ENCODE data around the gene ELAPOR1. TPM values are rescaled to one million over a fixed set of nuclear protein-coding genes. Genes with fewer than 3 reads are reported as not detected.

ELAPOR1 gene
- total and polyA plus RNA-seq, 4 donors = 0.13 to 0.42 (median 0.17) TPM; not detected in 1

DNA sequence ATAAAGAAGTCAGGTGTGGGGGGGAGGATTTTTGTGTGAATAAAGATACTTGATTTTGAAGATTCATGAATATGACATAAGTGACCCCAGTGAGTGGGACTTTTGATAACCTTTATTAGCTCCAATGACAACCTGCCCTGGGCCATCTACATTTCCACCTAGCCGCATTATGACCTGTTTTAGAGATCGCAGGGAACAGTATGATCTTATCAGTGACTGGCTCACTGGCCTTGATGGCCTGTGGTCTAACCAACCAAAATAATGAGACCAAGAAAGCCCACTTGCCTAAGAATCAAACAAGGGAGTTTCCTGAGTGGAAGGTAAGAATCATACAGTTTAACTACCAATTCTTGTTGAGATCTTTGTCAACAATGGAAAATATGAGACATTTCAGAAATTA lies 1.8 kb downstream of the ELAPOR1 start:
- H3K27ac ChIP-seq (ENCODE audit: low read depth in 1 of 2, low read length in 2 of 2) = no peak overlapping the region

DNA sequence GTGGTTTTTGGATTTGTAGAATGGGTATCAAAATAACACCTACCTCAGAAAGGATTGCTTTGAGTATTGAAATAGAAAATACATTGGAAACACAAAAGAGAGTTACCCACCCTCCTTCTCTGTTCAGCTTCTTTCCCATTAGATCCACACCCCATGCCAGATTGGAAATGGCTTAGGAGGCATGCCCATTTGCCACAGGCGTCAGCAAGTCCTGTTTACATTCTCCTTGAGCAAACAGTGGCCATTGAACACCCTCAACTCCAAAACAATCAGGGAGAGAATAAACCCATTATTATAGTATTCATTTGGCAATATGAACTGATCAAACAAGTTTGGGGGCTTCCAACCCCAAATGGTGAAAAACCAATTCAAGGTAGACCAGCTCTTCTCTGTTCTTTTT lies 2.4 kb downstream of the ELAPOR1 start:
- no peak for TF ChIP-seq EGR1 (IDR thresholded peaks at IDR 0.05; ENCODE audit: low read depth in 2 of 2)
- TF ChIP-seq RAD21 (IDR thresholded peaks at IDR 0.05) = no peak
- TF ChIP-seq YY1 (IDR thresholded peaks at IDR 0.05) = peak; percentile 23
- no peak for TF ChIP-seq RXRA (IDR thresholded peaks at IDR 0.05)
- Histone ChIP-seq H3K4me1 (ENCODE audit: control insufficient read depth in 4 of 4, insufficient read depth in 4 of 4, low read length in 3 of 4) (peaks cover 2 to 22% (median 13%) of the 10 kb centered on the region in 4 donors), H3K4me3 (ENCODE audit: low read depth in 1 of 3, low read length in 3 of 3) (no peak overlapping the region), H3K36me3 (ENCODE audit: control insufficient read depth in 4 of 4, insufficient read depth in 3 of 4, low read depth in 1 of 4, low read length in 3 of 4) (no peaks in the 10 kb centered on the region), H3K9ac (ENCODE audit: low read depth in 1 of 2, low read length in 2 of 2) (no peak overlapping the region), H3K9me3 (ENCODE audit: control insufficient read depth in 4 of 4, low read length in 3 of 4) (no peaks in the 10 kb centered on the region), H3K27ac (ENCODE audit: low read depth in 1 of 2, low read length in 2 of 2) (no peak overlapping the region), H3K27me3 (ENCODE audit: control insufficient read depth in 4 of 4, insufficient read depth in 4 of 4, low read length in 3 of 4) (peaks cover 0 to 3% (median 1%) of the 10 kb centered on the region in 4 donors)
- 32% methylated on average over 1 of the region's 1 CpG for WGBS
- DNase-seq (ENCODE audit: low spot score) = no peak

More for the DNA sequence above, 1.8 kb downstream of the ELAPOR1 start:
- DNase-seq (ENCODE audit: low spot score) = no peak
- 89% methylated on average over 2 of the region's 2 CpGs for WGBS
- Histone ChIP-seq H3K36me3 (ENCODE audit: control insufficient read depth in 4 of 4, insufficient read depth in 3 of 4, low read depth in 1 of 4, low read length in 3 of 4) (no peaks in the 10 kb centered on the region), H3K27me3 (ENCODE audit: control insufficient read depth in 4 of 4, insufficient read depth in 4 of 4, low read length in 3 of 4) (peaks cover 0 to 3% (median 1%) of the 10 kb centered on the region in 4 donors), H3K9me3 (ENCODE audit: control insufficient read depth in 4 of 4, low read length in 3 of 4) (no peaks in the 10 kb centered on the region), H3K4me3 (ENCODE audit: low read depth in 1 of 3, low read length in 3 of 3) (no peak overlapping the region), H3K9ac (ENCODE audit: low read depth in 1 of 2, low read length in 2 of 2) (no peak overlapping the region), H3K4me1 (ENCODE audit: control insufficient read depth in 4 of 4, insufficient read depth in 4 of 4, low read length in 3 of 4) (peaks cover 2 to 22% (median 13%) of the 10 kb centered on the region in 4 donors)
- no peak for TF ChIP-seq FOXA2 (IDR thresholded peaks at IDR 0.05)
- no peak for TF ChIP-seq SP1 (IDR thresholded peaks at IDR 0.05)
- TF ChIP-seq JUND (IDR thresholded peaks at IDR 0.05) = no peak
- no peak for TF ChIP-seq HNF4G (IDR thresholded peaks at IDR 0.05)
- TF ChIP-seq, protein P1, sequence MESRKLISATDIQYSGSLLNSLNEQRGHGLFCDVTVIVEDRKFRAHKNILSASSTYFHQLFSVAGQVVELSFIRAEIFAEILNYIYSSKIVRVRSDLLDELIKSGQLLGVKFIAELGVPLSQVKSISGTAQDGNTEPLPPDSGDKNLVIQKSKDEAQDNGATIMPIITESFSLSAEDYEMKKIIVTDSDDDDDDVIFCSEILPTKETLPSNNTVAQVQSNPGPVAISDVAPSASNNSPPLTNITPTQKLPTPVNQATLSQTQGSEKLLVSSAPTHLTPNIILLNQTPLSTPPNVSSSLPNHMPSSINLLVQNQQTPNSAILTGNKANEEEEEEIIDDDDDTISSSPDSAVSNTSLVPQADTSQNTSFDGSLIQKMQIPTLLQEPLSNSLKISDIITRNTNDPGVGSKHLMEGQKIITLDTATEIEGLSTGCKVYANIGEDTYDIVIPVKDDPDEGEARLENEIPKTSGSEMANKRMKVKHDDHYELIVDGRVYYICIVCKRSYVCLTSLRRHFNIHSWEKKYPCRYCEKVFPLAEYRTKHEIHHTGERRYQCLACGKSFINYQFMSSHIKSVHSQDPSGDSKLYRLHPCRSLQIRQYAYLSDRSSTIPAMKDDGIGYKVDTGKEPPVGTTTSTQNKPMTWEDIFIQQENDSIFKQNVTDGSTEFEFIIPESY (IDR thresholded peaks at IDR 0.05) = no peak
- TF ChIP-seq GABPA (IDR thresholded peaks at IDR 0.05 in 1 of 2, conservative IDR thresholded peaks at IDR 0.05 in 1 of 2) = no peak
- TF ChIP-seq, protein P2, sequence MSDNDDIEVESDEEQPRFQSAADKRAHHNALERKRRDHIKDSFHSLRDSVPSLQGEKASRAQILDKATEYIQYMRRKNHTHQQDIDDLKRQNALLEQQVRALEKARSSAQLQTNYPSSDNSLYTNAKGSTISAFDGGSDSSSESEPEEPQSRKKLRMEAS (IDR thresholded peaks at IDR 0.05) = no peak
- no peak for TF ChIP-seq YY1 (IDR thresholded peaks at IDR 0.05)

DNA sequence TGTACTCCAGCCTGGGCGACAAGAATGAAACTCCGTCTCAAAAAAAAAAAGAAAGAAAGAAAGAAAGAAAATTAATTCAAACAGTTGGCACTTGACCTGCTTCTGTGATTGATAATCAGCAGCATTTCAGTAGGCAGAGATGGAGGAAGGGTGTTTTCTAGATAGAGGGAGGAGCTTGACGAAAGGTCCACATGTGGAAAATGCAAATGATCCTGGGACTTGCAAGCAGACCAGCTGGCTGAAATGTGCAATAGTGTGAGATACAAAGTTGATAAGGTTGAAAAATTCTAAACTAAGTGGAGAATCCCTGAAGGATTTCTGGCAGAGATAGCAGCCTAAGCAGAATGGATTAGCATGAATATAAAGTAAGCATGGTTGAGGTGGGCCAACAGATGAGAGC lies 4.2 kb downstream of the ELAPOR1 start:
- 88% methylated on average over 3 of the region's 3 CpGs for WGBS
- Histone ChIP-seq H3K36me3 (ENCODE audit: control insufficient read depth in 4 of 4, insufficient read depth in 3 of 4, low read depth in 1 of 4, low read length in 3 of 4) (no peaks in the 10 kb centered on the region), H3K9me3 (ENCODE audit: control insufficient read depth in 4 of 4, low read length in 3 of 4) (no peaks in the 10 kb centered on the region), H3K27me3 (ENCODE audit: control insufficient read depth in 4 of 4, insufficient read depth in 4 of 4, low read length in 3 of 4) (peaks cover 0 to 3% (median 1%) of the 10 kb centered on the region in 4 donors), H3K4me1 (ENCODE audit: control insufficient read depth in 4 of 4, insufficient read depth in 4 of 4, low read length in 3 of 4) (peaks cover 2 to 13% (median 7%) of the 10 kb centered on the region in 4 donors), H3K4me3 (ENCODE audit: low read depth in 1 of 3, low read length in 3 of 3) (no peak overlapping the region), H3K27ac (ENCODE audit: low read depth in 1 of 2, low read length in 2 of 2) (no peak overlapping the region), H3K9ac (ENCODE audit: low read depth in 1 of 2, low read length in 2 of 2) (no peak overlapping the region)
- TF ChIP-seq, protein P3, sequence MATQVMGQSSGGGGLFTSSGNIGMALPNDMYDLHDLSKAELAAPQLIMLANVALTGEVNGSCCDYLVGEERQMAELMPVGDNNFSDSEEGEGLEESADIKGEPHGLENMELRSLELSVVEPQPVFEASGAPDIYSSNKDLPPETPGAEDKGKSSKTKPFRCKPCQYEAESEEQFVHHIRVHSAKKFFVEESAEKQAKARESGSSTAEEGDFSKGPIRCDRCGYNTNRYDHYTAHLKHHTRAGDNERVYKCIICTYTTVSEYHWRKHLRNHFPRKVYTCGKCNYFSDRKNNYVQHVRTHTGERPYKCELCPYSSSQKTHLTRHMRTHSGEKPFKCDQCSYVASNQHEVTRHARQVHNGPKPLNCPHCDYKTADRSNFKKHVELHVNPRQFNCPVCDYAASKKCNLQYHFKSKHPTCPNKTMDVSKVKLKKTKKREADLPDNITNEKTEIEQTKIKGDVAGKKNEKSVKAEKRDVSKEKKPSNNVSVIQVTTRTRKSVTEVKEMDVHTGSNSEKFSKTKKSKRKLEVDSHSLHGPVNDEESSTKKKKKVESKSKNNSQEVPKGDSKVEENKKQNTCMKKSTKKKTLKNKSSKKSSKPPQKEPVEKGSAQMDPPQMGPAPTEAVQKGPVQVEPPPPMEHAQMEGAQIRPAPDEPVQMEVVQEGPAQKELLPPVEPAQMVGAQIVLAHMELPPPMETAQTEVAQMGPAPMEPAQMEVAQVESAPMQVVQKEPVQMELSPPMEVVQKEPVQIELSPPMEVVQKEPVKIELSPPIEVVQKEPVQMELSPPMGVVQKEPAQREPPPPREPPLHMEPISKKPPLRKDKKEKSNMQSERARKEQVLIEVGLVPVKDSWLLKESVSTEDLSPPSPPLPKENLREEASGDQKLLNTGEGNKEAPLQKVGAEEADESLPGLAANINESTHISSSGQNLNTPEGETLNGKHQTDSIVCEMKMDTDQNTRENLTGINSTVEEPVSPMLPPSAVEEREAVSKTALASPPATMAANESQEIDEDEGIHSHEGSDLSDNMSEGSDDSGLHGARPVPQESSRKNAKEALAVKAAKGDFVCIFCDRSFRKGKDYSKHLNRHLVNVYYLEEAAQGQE (IDR thresholded peaks at IDR 0.05) = no peak
- TF ChIP-seq GABPA (IDR thresholded peaks at IDR 0.05 in 1 of 2, conservative IDR thresholded peaks at IDR 0.05 in 1 of 2) = no peak
- no peak for TF ChIP-seq YY1 (IDR thresholded peaks at IDR 0.05)
- no peak for TF ChIP-seq RXRA (IDR thresholded peaks at IDR 0.05)
- no peak for TF ChIP-seq TAF1 (conservative IDR thresholded peaks at IDR 0.05)
- TF ChIP-seq JUND (IDR thresholded peaks at IDR 0.05) = no peak
- no peak for TF ChIP-seq FOXA2 (IDR thresholded peaks at IDR 0.05)
- TF ChIP-seq, protein P4, sequence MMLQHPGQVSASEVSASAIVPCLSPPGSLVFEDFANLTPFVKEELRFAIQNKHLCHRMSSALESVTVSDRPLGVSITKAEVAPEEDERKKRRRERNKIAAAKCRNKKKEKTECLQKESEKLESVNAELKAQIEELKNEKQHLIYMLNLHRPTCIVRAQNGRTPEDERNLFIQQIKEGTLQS (IDR thresholded peaks at IDR 0.05) = no peak
- TF ChIP-seq EGR1 (IDR thresholded peaks at IDR 0.05; ENCODE audit: low read depth in 2 of 2) = no peak
- no peak for TF ChIP-seq FOXA1 (IDR thresholded peaks at IDR 0.05)
- no peak for TF ChIP-seq HNF4G (IDR thresholded peaks at IDR 0.05)
- no peak for TF ChIP-seq HNF4A (conservative IDR thresholded peaks at IDR 0.05)
- no peak for DNase-seq (ENCODE audit: low spot score)

All from liver (tissue), 9 donors.